Hippocampal formation (tissue), 2 donors: Measurements from ENCODE around the gene LARGE1.

Experiments
- DNase-seq, 2 donors: peaks; one replicate each; lab custom pipeline; 2025; lab: John Stamatoyannopoulos, UW

LARGE1 gene

GRCh38 chr22:33361581-33361980, 558.7 kb downstream of the LARGE1 start:
- DNase-seq, result no peak

DNA sequence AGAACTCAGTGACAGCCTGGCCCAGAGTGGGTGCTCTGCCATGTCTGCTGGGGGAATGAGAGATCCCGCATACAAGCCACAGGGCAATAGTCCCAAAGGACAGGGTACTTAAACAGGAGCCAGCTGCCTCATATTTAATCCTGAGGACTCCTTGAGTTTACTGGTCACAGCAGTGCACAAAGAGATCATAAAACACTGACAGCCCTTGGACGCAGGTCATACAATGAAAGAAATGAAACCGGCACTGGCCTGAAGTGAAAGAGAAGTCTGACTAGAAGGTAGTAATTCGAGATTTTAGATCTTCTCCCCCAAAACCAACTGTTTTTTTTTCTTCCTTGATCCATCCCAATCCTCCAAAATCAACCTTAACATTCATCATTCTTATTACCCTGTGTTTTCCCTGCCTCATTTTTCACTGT, 562.3 kb downstream of the LARGE1 start:
- no peak for DNase-seq

- no peak for DNase-seq
Measured at GRCh38 chr22:33354928-33355327, 565.3 kb downstream of the LARGE1 start.

DNA sequence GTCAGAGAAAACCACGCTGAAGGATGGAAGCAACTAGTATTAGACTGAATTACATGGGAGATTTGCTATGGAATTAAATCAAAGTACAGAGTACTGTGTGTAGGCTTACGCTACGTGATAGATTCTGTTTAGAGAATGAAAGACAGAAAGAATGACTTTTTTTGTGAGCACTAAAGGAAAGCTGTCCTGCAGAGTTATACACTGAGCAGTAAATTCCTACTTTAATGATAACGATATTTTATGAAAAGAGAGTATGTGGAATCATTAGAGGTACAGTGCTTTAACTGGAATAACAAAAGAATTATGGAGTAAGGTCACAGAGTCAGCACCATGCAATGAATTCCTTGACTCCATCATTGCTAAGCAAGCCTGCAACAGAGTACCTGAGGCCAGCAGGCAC, 566.8 kb downstream of the LARGE1 start:
- no peak for DNase-seq

DNA sequence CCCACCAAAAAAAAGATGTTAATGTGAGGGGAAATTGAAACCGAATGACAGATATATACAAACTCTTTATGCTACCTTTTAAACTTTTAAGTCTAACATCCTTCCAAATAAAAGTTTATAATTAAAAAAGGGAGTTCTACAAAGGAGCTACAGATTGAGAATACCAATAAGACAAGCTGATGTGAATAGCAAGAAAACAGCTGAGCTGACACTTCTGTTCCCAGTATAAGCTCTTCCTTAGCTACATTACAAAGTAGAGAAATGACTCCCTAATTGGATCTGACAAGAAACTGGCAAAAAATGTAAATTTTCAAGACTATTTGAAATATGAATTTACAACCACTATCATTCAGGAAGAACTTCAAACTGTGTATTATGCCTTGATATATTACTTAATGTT, 567.5 kb downstream of the LARGE1 start:
- no peak for DNase-seq

DNA sequence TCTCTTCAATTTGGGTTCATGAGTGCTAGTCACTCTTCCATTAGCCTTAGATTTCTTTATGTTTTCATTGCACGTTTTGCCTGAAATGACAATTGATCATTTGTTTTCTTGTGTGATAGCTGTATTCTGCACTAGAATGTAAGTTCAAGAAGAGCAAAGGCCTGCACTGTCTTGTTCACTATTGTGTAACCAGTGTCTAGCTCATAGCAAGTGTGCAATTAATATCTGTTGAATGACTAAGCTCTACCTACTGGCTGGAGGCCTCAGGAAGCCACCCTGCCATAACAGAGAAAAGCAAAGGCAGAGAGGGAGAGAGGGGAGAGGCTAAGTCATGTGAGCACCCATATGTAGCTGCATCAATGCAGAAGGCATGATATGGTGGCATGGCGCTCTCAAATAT, 569.3 kb downstream of the LARGE1 start:
- DNase-seq, result no peak

- DNase-seq, result no peak
Measured at GRCh38 chr22:33350491-33350890, 569.8 kb downstream of the LARGE1 start.

DNA sequence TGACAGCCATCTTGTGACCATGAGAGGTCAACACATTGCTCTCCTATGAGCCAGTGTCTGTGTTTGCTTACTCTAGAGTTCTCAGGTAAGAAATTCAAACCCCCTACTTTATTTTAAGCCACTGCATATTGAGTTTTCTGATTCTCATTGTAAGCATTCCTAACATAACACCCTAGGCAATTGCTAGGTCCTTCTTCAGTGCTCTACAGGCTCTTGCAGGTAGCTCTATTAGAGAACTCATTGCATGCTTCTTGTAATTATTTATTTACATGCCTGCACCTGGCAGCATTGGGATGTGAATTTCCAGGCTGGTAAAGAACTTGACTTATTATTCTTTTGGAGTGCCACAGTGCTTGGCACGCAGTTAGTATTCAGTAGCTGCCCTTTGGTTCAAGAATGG, 573.3 kb downstream of the LARGE1 start:
- DNase-seq, result no peak

GRCh38 chr22:33341611-33342010, 578.7 kb downstream of the LARGE1 start:
- no peak for DNase-seq

- DNase-seq, result no peak
Measured at GRCh38 chr22:33337524-33337923, 582.8 kb downstream of the LARGE1 start.

DNA sequence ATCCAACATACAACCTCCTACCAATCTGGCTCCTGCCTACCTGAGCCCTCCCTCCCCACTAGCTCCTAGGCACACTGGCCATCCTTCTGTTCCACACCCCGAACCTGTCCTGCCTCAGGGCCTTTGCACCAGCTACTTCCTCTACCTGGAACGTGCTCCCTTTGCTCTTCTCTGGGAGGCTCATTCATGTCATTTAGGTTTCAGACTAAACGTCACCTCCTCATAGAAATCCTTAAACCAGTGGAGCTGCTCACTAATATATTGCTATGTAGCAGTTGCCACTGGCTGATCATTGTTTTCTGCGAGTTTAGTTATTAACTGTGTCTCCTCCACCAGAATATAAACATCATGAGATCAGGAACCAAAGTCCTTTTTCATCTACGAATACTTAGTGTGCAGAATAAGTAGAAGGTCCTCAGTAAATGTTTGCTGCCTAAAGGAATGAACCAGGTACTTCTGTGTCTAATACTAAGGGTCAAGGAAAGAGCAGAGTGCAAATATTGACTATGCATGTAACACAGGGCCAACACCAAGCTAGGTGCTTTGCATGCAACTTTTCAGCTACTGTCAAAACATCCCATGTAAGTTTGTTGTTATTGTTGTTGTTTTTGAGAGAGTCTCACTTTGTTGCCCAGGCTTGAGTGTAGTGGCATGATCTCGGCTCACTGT, 584.5 kb downstream of the LARGE1 start:
- DNase-seq, result no peak

GRCh38 chr22:33332538-33332937, 587.7 kb downstream of the LARGE1 start:
- no peak for DNase-seq

- no peak for DNase-seq
Measured at GRCh38 chr22:33331017-33331416, 589.3 kb downstream of the LARGE1 start.

DNA sequence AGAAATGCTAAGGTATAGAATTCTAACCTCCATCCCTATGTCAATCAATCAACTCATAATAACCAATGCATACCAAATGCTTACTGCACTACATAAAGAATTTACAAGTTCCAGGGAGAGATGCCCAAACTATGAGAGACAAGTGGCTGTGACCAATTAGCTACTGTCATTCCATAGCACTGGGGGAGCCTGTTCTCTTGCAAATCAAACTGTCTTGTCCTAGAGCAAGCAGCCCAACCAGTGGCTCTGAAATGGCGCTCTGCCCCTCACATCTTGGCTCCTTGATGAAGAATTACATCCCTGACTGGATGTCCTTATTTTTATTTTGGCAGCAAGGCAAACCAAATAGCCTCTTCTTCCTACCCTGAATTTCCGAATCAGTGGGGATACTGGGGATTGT, 589.7 kb downstream of the LARGE1 start:
- no peak for DNase-seq

GRCh38 chr22:33329398-33329797, 590.9 kb downstream of the LARGE1 start:
- no peak for DNase-seq

DNA sequence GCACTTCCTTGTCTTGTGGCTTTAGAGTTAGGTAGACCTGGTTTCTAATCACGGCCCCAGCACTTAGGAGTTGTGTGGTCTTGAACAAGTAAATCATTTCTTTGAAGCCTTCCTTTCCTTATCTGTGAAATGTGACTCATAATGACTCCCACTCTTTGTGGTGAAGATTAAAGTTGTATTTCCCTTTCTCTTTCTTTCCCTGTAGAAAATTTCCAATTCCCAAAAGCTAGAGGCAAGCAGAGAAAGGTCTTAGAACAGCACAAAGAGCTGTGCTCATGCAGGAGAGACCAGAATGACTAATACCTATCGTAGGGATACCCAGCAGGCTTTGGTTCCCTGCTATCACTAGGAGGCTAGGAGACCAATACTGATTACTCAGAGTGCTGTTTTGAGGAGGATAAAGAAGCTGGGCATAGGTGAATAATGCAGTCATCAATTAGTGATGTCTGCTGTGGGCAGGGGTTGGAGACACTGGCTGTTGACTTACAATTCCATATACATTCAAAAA, 591.4 kb downstream of the LARGE1 start:
- no peak for DNase-seq

GRCh38 chr22:33327348-33327860, 592.9 kb downstream of the LARGE1 start:
- no peak for DNase-seq

DNA sequence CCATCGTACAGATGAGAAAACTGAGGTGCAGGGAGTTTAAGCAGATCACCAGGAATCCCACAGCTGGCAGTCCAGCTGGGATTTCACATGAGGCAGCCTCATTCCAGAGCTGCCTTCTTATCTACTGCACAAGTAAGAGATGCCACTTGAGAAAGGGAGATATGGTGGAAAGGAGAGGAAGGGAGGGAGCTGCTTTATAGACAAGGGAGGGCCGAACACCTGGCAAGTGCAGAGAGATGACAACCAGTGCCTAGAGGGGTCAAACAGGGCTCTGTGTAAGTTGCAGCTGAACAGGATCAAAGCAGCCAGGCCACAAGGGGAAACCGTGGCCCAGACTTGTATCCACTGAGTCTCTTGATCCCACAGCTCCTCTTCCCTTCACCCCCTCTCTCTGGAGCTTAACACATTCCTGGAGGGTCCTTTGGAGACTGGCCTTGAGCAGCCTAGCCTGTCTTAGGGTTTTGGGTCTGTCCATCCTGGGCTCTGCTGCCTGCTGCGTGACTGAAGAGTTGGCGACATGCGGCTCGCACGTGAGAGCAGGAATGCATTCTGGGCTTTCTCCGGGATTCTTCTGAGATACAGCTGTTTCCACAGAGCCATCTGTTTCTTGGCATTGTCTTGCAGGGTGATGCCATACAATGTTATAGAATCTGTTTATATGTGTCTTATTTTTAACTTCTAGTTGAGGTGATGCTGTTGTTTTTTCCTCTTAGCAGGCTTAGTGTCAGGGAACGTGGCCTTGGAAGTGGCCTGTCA, 593.6 kb downstream of the LARGE1 start:
- DNase-seq, result no peak

GRCh38 chr22:33325232-33326004, 594.9 kb downstream of the LARGE1 start:
- DNase-seq, result no peak

DNA sequence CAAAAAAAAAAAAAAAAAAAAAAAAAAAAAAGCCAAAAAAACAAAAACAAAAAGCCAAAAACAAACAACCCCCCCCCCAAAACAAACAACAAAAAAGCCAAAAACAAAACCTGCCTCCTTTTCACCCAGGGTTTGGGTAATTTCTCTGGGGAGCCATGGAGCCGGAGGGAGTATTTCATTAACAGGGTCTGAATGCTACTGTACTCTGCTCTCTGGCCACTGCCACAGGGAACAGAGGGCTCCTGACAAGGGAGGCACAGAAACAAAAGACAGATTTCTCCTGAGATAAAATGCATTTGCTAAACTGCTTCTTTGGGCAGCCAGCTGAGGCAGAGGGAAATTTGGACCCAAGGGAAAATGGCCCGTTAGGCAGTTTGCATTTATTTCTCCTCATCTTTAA, 596.0 kb downstream of the LARGE1 start:
- no peak for DNase-seq

DNA sequence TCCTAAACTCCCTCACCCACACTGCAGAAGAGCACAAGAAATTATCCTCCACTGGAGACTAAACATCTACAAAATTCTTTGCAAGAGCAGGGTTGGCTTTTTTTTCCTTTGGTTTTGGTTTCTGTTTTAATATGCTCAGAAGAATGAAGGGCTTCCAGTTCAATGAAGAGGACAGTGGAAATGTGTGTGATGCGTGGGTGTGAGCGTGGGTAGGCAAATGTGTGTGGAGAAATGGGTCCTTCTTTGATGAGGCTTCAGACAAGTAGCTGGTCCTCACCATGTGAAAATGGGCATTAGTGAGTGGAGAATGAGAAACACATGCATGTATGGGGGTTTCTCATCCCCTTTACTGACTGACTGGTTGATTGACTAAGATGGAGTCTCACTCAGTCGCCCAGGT, 598.8 kb downstream of the LARGE1 start:
- no peak for DNase-seq

- no peak for DNase-seq
Measured at GRCh38 chr22:33315954-33316353, 604.3 kb downstream of the LARGE1 start.
